Measurements from ENCODE around the gene ATF6B.

DNA sequence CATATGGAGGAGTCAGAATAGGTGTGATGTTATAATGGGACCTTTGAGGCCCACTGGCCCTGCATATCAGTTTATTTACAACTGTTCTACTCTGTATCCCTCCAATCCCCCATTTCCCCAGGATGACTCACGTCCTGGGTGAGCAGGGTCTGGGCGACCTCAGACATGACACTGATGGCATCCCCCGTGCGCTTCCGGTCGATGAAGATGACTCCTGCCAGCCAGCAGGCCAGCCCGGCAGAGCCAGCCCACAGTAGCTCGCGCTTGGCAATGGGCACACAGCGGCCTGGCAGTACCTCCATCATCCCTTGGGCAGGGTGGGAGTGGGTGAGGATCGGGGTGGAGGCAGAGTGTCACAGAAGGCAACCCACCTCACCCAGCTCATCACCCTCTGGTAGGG, 42.2 kb upstream of the ATF6B start:
- TF ChIP-seq, protein P1, sequence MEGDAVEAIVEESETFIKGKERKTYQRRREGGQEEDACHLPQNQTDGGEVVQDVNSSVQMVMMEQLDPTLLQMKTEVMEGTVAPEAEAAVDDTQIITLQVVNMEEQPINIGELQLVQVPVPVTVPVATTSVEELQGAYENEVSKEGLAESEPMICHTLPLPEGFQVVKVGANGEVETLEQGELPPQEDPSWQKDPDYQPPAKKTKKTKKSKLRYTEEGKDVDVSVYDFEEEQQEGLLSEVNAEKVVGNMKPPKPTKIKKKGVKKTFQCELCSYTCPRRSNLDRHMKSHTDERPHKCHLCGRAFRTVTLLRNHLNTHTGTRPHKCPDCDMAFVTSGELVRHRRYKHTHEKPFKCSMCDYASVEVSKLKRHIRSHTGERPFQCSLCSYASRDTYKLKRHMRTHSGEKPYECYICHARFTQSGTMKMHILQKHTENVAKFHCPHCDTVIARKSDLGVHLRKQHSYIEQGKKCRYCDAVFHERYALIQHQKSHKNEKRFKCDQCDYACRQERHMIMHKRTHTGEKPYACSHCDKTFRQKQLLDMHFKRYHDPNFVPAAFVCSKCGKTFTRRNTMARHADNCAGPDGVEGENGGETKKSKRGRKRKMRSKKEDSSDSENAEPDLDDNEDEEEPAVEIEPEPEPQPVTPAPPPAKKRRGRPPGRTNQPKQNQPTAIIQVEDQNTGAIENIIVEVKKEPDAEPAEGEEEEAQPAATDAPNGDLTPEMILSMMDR (conservative IDR thresholded peaks at IDR 0.05; ENCODE audit: low read length) = no peak
- no peak for TF ChIP-seq EZH2phosphoT487 (IDR thresholded peaks at IDR 0.05; ENCODE audit: borderline replicate concordance)
